Testis (tissue), 2 donors: ENCODE data around the gene CACNA1C.

Experiments used
- CTCF ChIP-seq, 3 experiments: fragments of 450-650 bp in 2 of 3; fragments of 200-600 bp in 1 of 3; sonication (generic) in 1 of 3; IDR thresholded peaks; one replicate each; pipeline ENCODE4 v1.5.1; 2016 to 2019; ENCODE audit warnings: antibody characterized with exemption in 3 of 3, mild to moderate bottlenecking in 2 of 3, moderate library complexity in 1 of 3
- POLR2A ChIP-seq: fragments of 450-650 bp; IDR thresholded peaks from one replicate; pipeline ENCODE4 v1.6.1; 2017; ENCODE audit warnings: antibody characterized with exemption, mild to moderate bottlenecking, moderate library complexity

GRCh38 chr12:2283916-2284315 lies 231.1 kb downstream of the CACNA1C start:
- no peak for TF ChIP-seq POLR2A
- TF ChIP-seq CTCF (IDR thresholded peaks at IDR 0.05), result no peak
